ENCODE measurements around the gene ARPP21. TPM values are rescaled to one million over a fixed set of nuclear protein-coding genes. Genes with fewer than 3 reads are reported as not detected.

The ARPP21 gene
- total RNA-seq, 4 donors from 2014 or later: 58.7 to 93.8 (median 67.5) TPM

DNA sequence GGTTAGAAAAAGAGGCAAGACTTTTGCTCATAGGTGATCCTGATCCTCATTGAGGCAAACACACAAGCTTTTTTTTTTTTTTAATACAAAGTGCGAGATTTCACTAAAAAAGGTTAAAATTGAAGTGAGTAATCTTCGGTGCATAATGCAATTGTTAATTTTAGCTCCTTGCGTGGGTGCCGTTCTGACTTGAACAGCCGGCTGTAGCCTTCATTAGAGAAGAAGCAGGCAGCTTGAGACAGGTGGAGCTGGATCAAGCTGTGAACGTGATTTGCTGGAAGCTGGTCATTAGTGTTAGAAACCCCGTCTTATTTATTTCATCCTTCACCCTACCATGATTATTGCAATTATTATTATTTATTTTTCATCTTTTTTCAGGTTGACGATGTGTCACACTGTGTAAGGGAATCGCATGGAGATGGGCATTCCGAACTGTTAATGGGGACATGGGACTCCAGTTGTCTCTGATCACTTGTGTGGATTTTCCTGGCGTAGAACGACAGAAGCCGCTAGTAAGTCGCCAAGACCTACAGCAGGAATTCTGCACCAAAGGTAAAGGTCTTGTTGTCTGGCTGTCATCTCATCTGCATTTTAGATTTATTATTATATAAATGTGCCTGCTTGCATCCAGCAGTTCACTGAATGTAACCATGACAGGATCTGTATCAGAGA is 40.2 kb downstream of the ARPP21 start:
- peaks cover 48 to 64% of the 10 kb centered on the region in 2 donors for H3K4me1 ChIP-seq
- H3K27ac ChIP-seq: peak overlapping the region; percentile 77 to 94 (median 83)
- in situ Hi-C loops (cut with MboI; ENCODE audit: low sequenced_read_pairs in 4 of 4) (no loop called here), intact Hi-C loops (cut with DNase I; ENCODE audit: low total_unique reads) (loop anchor here (2.0 kb wide), 2 partner anchors 15 to 37 kb away; no protein-coding TSS in a partner anchor)
- peaks cover 0 to 30% of the 10 kb centered on the region in 2 donors for H3K36me3 ChIP-seq
- ATAC-seq (peak; percentile 73 to 76), DNase-seq (peak in 1 of 2 donors; percentile 47)
- TF ChIP-seq, protein P1, sequence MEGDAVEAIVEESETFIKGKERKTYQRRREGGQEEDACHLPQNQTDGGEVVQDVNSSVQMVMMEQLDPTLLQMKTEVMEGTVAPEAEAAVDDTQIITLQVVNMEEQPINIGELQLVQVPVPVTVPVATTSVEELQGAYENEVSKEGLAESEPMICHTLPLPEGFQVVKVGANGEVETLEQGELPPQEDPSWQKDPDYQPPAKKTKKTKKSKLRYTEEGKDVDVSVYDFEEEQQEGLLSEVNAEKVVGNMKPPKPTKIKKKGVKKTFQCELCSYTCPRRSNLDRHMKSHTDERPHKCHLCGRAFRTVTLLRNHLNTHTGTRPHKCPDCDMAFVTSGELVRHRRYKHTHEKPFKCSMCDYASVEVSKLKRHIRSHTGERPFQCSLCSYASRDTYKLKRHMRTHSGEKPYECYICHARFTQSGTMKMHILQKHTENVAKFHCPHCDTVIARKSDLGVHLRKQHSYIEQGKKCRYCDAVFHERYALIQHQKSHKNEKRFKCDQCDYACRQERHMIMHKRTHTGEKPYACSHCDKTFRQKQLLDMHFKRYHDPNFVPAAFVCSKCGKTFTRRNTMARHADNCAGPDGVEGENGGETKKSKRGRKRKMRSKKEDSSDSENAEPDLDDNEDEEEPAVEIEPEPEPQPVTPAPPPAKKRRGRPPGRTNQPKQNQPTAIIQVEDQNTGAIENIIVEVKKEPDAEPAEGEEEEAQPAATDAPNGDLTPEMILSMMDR (IDR thresholded peaks at IDR 0.05 in 4 of 5, conservative IDR thresholded peaks at IDR 0.05 in 1 of 5): no peak
- TF ChIP-seq POLR2A (IDR thresholded peaks at IDR 0.05): peak; percentile 36 to 49
- H3K4me3 ChIP-seq: peak overlapping the region; percentile 47 to 53 (median 50)
- H3K9me3 ChIP-seq: no peaks in the 10 kb centered on the region
- H3K27me3 ChIP-seq: no peaks in the 10 kb centered on the region

DNA sequence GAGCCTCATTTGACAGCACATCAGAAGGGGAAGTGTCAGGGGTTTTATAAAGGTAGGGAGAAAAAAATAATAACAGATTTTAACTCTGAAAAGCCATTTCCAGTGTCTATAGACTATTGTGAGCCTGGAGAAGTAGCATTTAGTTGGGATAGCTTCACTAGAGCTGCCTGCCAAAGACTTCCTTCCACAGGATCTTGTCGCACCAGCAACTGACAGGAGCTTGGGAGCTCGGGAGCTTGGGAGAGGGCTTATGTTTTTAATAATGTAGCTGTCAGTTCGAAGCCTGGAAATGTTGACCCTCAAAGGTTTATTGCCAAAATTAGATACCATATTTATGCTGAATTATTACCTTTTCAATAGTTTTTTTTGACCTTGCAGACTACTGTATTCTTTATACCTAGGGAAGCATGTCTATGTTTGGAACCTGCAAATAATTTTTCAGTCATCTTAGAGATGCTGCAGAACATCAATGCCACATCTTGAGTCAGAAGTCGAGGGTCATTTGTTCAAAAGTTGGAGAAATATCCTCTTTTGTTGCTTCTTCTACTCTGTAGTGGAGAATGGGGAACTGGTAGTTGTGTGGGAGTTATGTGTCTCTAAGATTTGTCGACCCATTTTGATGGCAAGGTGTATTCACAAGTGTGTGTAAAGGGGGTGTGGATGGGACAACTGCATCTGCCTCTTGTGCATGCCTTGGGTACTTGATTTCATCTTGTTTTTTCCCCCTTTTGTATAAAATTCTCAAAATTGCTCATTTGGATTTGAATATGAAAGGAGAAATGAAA is 41.7 kb downstream of the ARPP21 start:
- in situ Hi-C loops (cut with MboI; ENCODE audit: low sequenced_read_pairs in 4 of 4) (no loop called here), intact Hi-C loops (cut with DNase I; ENCODE audit: low total_unique reads) (no loop called here)
- H3K4me1 ChIP-seq: peaks cover 42 to 53% of the 10 kb centered on the region in 2 donors
- peaks cover 0 to 35% of the 10 kb centered on the region in 2 donors for H3K36me3 ChIP-seq
- H3K27ac ChIP-seq: peak overlapping the region; percentile 77 to 94 (median 83)
- H3K4me3 ChIP-seq: peak overlapping the region; percentile 47 to 53 (median 50)
- TF ChIP-seq POLR2A (IDR thresholded peaks at IDR 0.05): no peak
- TF ChIP-seq, protein P1 (IDR thresholded peaks at IDR 0.05 in 4 of 5, conservative IDR thresholded peaks at IDR 0.05 in 1 of 5): no peak
- H3K9me3 ChIP-seq: no peaks in the 10 kb centered on the region
- no peaks in the 10 kb centered on the region for H3K27me3 ChIP-seq
- DNase-seq (no peak), ATAC-seq (no peak)

DNA sequence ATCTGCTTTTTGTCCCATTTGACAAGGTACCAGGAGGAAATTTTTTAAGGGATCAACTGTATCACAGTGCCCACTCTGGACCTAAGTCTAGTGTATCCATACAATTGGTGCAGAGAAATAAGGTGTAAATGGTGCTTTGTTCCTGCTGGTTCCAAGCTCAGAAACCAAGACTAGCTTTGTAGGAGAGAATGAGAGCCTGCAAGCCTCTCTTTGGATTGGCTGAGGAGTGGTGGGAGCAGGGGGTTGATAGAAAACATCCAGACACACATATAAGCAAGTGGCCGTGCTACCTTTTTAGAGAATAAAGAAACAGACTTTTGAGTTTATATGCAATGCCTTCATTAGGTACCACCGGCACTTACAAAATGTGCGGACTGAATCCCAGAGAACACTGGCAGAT is 45.8 kb downstream of the ARPP21 start:
- Histone ChIP-seq H3K27me3 (no peaks in the 10 kb centered on the region), H3K4me3 (no peak overlapping the region), H3K36me3 (peaks cover 0 to 65% of the 10 kb centered on the region in 2 donors), H3K4me1 (peaks cover 20 to 23% of the 10 kb centered on the region in 2 donors), H3K9me3 (no peaks in the 10 kb centered on the region), H3K27ac (peak overlapping the region in 1 of 4 donors; percentile 11)
- no peak for ATAC-seq
- intact Hi-C loops (cut with DNase I; ENCODE audit: low total_unique reads): no loop called here
- TF ChIP-seq POLR2A (IDR thresholded peaks at IDR 0.05): no peak
- TF ChIP-seq, protein P1 (IDR thresholded peaks at IDR 0.05 in 4 of 5, conservative IDR thresholded peaks at IDR 0.05 in 1 of 5): no peak
- in situ Hi-C loops (cut with MboI; ENCODE audit: low sequenced_read_pairs in 4 of 4): no loop called here
- no peak for DNase-seq

DNA sequence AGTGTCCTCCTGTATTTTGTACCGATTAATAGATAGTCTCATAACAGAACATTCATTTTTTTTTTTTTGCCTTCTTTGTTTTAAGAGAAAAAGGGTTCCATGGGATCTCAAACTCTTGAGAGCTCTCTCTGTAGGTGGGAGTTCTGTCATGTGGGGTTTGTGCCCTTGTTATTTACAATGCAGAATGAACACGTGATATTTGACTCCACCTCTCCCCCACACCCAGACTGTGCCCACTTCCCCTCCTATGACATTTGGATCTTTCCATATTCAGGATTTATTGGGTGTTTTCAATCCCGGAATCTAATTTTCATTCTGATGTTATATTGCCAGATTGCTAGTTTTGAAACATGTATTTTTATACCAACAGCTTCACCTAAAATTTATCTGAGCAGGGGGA is 49.5 kb downstream of the ARPP21 start:
- ATAC-seq: no peak
- Histone ChIP-seq H3K4me1 (peaks cover 0 to 4% of the 10 kb centered on the region in 2 donors), H3K4me3 (no peak overlapping the region), H3K27ac (peak overlapping the region in 1 of 4 donors; percentile 13), H3K27me3 (no peaks in the 10 kb centered on the region), H3K9me3 (no peaks in the 10 kb centered on the region), H3K36me3 (peaks cover 0 to 59% of the 10 kb centered on the region in 2 donors)
- no peak for DNase-seq
- intact Hi-C loops (cut with DNase I; ENCODE audit: low total_unique reads) (no loop called here), in situ Hi-C loops (cut with MboI; ENCODE audit: low sequenced_read_pairs in 4 of 4) (no loop called here)
- no peak for TF ChIP-seq POLR2A (IDR thresholded peaks at IDR 0.05)
- TF ChIP-seq, protein P1 (IDR thresholded peaks at IDR 0.05 in 4 of 5, conservative IDR thresholded peaks at IDR 0.05 in 1 of 5): no peak

Data from gastrocnemius medialis (tissue), 4 donors.